ENCODE data around the gene TMEM91. TPM values are rescaled to one million over a fixed set of nuclear protein-coding genes. Genes with fewer than 3 reads are reported as not detected.

Gene TMEM91
- total and polyA plus RNA-seq, 2 of the 13 experiments (the other 11 are each of a cell fraction or from before 2014, with no cell fraction given), result 6.3 to 10.3 TPM

DNA sequence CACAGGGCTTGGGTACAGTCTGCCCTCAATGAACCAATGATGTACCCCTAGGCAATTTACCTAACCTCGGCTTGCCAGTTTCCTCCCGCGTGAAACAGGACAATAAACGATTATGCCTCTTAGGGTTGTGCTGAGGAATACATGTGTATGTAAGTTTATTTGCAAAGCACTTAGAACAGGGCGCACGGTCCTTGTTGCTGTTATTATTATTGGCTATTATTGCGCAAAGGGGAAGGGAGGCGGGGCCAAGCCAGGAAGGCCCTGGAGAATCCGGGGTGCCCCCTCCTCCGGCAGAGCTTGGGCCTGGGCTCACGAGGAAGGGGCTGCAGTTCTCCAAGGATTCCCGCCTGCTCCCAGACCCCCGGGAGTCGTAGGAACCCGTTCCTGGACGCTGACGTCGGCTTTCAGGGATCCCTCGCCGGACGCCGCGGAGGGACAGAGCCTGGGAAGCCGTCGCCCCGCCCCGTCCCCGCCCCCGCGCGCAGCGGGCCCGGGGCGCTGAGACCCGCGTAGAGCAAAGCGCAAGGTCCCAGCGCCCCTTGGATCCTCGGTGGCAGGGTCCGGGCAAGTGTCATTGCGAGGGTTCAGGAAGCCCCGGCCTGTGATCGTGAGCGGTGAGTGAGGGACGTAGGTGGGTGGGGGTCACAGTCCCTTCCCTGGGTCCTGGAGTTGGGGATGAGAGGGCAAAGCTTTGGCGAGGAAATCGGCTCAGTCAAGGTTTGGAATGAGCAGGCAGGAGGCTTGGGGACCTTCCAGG lies at the start of gene TMEM91 (continued):
- TF ChIP-seq NONO (IDR thresholded peaks at IDR 0.05) (no peak), NONO (CRISPR knock-in tag; conservative IDR thresholded peaks at IDR 0.05) (0 out of 2 replicates have a peak, but pooled peaks have one; percentile 31), CCDC6 (CRISPR knock-in tag; IDR thresholded peaks at IDR 0.05) (0 out of 2 replicates have a peak, but pooled peaks have one; percentile 38), JUN (CRISPR knock-in tag; IDR thresholded peaks at IDR 0.05) (no peak), MEF2D (CRISPR knock-in tag; IDR thresholded peaks at IDR 0.05) (no peak), NFKB2 (CRISPR knock-in tag; IDR thresholded peaks at IDR 0.05; ENCODE audit: borderline replicate concordance) (peak; percentile 38; the same call in 1 of the 2 replicates), SP4 (CRISPR knock-in tag; IDR thresholded peaks at IDR 0.05) (peak; percentile 64; the same call in 1 of the 2 replicates), KDM2A (CRISPR knock-in tag; IDR thresholded peaks at IDR 0.05; ENCODE audit: borderline replicate concordance, low read depth) (peak; percentile 96), IKZF1 (IDR thresholded peaks at IDR 0.05) (no peak), ZNF274 (CRISPR knock-in tag; IDR thresholded peaks at IDR 0.05) (peak; percentile 8; the same call in 1 of the 2 replicates), SMYD3 (CRISPR knock-in tag; IDR thresholded peaks at IDR 0.05) (no peak), ZBTB7A (CRISPR knock-in tag; IDR thresholded peaks at IDR 0.05) (peak; percentile 84; the same call in 1 of the 2 replicates), ZNF619 (CRISPR knock-in tag; IDR thresholded peaks at IDR 0.05) (0 out of 2 replicates have a peak, but pooled peaks have one; percentile 40), ZSCAN31 (CRISPR knock-in tag; IDR thresholded peaks at IDR 0.05; ENCODE audit: low read depth) (0 out of 2 replicates have a peak, but pooled peaks have one; percentile 29), CEBPG (CRISPR knock-in tag; IDR thresholded peaks at IDR 0.05) (peak; percentile 90), ELF3 (CRISPR knock-in tag; IDR thresholded peaks at IDR 0.05) (peak; percentile 43; the same call in 1 of the 2 replicates), YEATS4 (CRISPR knock-in tag; IDR thresholded peaks at IDR 0.05; ENCODE audit: borderline replicate concordance) (peak; percentile 58; the same call in 1 of the 2 replicates)
- TF ChIP-seq, protein P1, sequence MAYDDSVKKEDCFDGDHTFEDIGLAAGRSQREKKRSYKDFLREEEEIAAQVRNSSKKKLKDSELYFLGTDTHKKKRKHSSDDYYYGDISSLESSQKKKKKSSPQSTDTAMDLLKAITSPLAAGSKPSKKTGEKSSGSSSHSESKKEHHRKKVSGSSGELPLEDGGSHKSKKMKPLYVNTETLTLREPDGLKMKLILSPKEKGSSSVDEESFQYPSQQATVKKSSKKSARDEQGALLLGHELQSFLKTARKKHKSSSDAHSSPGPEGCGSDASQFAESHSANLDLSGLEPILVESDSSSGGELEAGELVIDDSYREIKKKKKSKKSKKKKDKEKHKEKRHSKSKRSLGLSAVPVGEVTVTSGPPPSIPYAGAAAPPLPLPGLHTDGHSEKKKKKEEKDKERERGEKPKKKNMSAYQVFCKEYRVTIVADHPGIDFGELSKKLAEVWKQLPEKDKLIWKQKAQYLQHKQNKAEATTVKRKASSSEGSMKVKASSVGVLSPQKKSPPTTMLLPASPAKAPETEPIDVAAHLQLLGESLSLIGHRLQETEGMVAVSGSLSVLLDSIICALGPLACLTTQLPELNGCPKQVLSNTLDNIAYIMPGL (CRISPR knock-in tag; IDR thresholded peaks at IDR 0.05; ENCODE audit: borderline replicate concordance in 1 of 2, low read depth in 1 of 2), result peak; percentile 29 to 43; a peak in 2 of 4 replicates
- TF ChIP-seq, protein P2, sequence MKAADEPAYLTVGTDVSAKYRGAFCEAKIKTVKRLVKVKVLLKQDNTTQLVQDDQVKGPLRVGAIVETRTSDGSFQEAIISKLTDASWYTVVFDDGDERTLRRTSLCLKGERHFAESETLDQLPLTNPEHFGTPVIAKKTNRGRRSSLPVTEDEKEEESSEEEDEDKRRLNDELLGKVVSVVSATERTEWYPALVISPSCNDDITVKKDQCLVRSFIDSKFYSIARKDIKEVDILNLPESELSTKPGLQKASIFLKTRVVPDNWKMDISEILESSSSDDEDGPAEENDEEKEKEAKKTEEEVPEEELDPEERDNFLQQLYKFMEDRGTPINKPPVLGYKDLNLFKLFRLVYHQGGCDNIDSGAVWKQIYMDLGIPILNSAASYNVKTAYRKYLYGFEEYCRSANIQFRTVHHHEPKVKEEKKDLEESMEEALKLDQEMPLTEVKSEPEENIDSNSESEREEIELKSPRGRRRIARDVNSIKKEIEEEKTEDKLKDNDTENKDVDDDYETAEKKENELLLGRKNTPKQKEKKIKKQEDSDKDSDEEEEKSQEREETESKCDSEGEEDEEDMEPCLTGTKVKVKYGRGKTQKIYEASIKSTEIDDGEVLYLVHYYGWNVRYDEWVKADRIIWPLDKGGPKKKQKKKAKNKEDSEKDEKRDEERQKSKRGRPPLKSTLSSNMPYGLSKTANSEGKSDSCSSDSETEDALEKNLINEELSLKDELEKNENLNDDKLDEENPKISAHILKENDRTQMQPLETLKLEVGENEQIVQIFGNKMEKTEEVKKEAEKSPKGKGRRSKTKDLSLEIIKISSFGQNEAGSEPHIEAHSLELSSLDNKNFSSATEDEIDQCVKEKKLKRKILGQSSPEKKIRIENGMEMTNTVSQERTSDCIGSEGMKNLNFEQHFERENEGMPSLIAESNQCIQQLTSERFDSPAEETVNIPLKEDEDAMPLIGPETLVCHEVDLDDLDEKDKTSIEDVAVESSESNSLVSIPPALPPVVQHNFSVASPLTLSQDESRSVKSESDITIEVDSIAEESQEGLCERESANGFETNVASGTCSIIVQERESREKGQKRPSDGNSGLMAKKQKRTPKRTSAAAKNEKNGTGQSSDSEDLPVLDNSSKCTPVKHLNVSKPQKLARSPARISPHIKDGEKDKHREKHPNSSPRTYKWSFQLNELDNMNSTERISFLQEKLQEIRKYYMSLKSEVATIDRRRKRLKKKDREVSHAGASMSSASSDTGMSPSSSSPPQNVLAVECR (CRISPR knock-in tag; IDR thresholded peaks at IDR 0.05; ENCODE audit: borderline replicate concordance), result peak; percentile 71; the same call in 1 of the 2 replicates
- TF ChIP-seq, protein P3, sequence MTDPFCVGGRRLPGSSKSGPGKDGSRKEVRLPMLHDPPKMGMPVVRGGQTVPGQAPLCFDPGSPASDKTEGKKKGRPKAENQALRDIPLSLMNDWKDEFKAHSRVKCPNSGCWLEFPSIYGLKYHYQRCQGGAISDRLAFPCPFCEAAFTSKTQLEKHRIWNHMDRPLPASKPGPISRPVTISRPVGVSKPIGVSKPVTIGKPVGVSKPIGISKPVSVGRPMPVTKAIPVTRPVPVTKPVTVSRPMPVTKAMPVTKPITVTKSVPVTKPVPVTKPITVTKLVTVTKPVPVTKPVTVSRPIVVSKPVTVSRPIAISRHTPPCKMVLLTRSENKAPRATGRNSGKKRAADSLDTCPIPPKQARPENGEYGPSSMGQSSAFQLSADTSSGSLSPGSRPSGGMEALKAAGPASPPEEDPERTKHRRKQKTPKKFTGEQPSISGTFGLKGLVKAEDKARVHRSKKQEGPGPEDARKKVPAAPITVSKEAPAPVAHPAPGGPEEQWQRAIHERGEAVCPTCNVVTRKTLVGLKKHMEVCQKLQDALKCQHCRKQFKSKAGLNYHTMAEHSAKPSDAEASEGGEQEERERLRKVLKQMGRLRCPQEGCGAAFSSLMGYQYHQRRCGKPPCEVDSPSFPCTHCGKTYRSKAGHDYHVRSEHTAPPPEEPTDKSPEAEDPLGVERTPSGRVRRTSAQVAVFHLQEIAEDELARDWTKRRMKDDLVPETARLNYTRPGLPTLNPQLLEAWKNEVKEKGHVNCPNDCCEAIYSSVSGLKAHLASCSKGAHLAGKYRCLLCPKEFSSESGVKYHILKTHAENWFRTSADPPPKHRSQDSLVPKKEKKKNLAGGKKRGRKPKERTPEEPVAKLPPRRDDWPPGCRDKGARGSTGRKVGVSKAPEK (CRISPR knock-in tag; IDR thresholded peaks at IDR 0.05; ENCODE audit: borderline replicate concordance), result peak; percentile 42; the same call in 1 of the 2 replicates

Data from HepG2 (cell line).